Measurements from ENCODE around the gene HMCN2. TPM values are rescaled to one million over a fixed set of nuclear protein-coding genes. Genes with fewer than 3 reads are reported as not detected.

HMCN2 gene
- total RNA-seq, 6 experiments from 2014 or later = 0.31 to 2.0 (median 1.1) TPM

GRCh38 chr9:130242270-130243014 is 23.1 kb upstream of the HMCN2 start:
- Histone ChIP-seq H3K27ac (peak overlapping the region; percentile 66 to 95 (median 88)), H3K36me3 (no peaks in the 10 kb centered on the region), H3K4me1 (peaks cover 0 to 26% (median 5%) of the 10 kb centered on the region in 4 donors), H3K4me3 (peak overlapping the region in 2 of 3 donors; percentile 28 to 43), H3K9me3 (no peaks in the 10 kb centered on the region), H3K27me3 (no peaks in the 10 kb centered on the region)
- TF ChIP-seq CTCF (IDR thresholded peaks at IDR 0.05) (no peak), POLR2A (IDR thresholded peaks at IDR 0.05) (no peak)
- peak; percentile 69 to 84 (median 80) for ATAC-seq
- DNase-seq = peak; percentile 72 to 92 (median 92)
- 49% methylated on average over 6 of the region's 11 CpGs for WGBS (ENCODE audit: insufficient coverage, low coverage, low lambda C conversion rate, missing lambda C conversion rate)
- intact Hi-C loops (cut with DNase I) = no loop called here

DNA sequence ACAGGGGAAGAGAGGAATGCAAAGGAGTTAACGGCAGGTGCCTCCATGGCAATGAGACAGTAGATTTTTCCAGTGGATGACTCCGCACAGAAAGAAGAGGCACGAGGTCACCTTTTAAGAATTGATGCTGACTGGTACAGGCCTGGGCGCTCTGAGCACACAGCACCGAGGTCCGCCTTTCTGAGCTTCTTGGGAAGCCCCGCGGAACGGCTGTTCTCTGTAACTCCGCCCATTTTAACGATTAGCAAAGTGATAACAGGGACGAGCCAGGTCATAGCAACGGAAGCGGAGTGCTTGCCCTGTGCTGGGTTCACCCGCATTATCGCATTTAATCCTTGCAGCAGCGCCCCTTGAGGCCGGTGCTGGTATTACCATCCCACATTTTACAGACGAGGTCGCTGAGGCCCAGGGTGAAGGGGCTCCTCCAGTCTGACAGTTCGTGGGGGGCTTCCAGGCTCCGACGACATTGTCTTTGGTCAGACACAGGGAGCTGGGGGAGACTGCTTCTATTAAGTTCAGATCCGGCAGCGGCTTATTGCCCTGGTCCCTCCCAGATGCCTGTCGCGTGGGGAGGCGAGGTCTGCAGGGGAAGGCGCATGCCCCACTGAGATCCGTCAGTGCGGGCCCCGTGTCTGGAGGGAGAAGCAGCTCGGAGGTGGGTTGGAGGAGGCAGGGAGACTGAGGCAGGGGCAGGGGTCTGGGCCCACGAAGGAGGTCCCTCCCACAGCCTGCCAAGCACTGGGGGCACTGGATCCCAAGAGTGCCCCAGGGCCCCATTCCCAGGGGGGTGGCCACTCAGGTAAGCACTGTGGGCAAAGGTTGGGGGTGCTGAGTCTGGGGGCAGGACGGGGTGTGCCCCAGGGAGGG is 22.3 kb upstream of the HMCN2 start:
- intact Hi-C loops (cut with DNase I) = no loop called here
- WGBS (ENCODE audit: insufficient coverage, low coverage, low lambda C conversion rate, missing lambda C conversion rate) = 12% methylated on average over 20 of the region's 35 CpGs
- Histone ChIP-seq H3K27ac (peak overlapping the region; percentile 66 to 95 (median 88)), H3K4me1 (peaks cover 0 to 26% (median 5%) of the 10 kb centered on the region in 4 donors), H3K36me3 (no peaks in the 10 kb centered on the region), H3K9me3 (no peaks in the 10 kb centered on the region), H3K4me3 (peak overlapping the region in 2 of 3 donors; percentile 28 to 43), H3K27me3 (no peaks in the 10 kb centered on the region)
- TF ChIP-seq CTCF (IDR thresholded peaks at IDR 0.05) (peak; percentile 91 to 96 (median 94)), POLR2A (IDR thresholded peaks at IDR 0.05) (peak; percentile 42)
- peak; percentile 76 to 85 (median 84) for ATAC-seq
- DNase-seq = peak; percentile 73 to 88 (median 86)

GRCh38 chr9:130243882-130244170 is 21.7 kb upstream of the HMCN2 start:
- peak in 1 of 3 donors; percentile 52 for DNase-seq
- H3K4me3 ChIP-seq = no peak overlapping the region
- no peak for ATAC-seq
- 100% methylated on average over 3 of the region's 7 CpGs for WGBS (ENCODE audit: insufficient coverage, low coverage, low lambda C conversion rate, missing lambda C conversion rate)
- H3K27ac ChIP-seq = no peak overlapping the region
- no peaks in the 10 kb centered on the region for H3K36me3 ChIP-seq
- intact Hi-C loops (cut with DNase I) = no loop called here
- no peaks in the 10 kb centered on the region for H3K27me3 ChIP-seq
- H3K9me3 ChIP-seq = no peaks in the 10 kb centered on the region
- peaks cover 0 to 26% (median 5%) of the 10 kb centered on the region in 4 donors for H3K4me1 ChIP-seq
- TF ChIP-seq CTCF (IDR thresholded peaks at IDR 0.05) (no peak), POLR2A (IDR thresholded peaks at IDR 0.05) (no peak)

DNA sequence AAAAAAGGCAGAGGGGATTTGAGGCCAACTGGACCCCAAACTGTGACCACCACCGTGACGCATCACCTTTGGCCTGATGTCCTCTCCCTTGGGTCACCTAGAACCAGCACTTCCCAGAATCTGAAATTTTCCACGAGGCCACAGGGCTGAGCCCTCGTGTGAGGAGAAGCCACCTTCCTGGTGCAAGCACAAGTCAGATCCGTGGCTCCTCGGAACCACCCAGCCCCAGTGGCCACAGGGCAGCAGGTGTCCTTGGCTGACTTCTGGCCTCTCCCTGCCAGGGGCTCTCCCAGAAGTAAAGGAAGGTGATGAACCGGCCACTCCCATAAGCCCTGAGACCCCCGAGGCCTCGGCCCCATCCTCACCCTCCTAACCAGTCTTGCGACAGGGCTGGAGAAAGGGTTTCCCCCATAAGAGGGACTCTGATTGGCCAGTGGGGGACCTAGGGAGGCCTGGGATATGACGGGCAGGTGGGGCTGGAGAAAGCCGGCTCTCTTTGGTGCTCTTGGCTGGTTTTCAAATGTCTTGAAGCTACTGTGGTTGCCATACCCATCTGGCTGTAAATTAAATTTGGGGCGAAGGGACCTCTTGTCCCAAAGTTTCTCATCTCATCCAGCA is 20.9 kb upstream of the HMCN2 start:
- Histone ChIP-seq H3K4me3 (no peak overlapping the region), H3K9me3 (no peaks in the 10 kb centered on the region), H3K36me3 (no peaks in the 10 kb centered on the region), H3K27ac (no peak overlapping the region), H3K27me3 (no peaks in the 10 kb centered on the region), H3K4me1 (peaks cover 0 to 26% (median 5%) of the 10 kb centered on the region in 4 donors)
- TF ChIP-seq CTCF (IDR thresholded peaks at IDR 0.05) (no peak), POLR2A (IDR thresholded peaks at IDR 0.05) (no peak)
- 93% methylated on average over 4 of the region's 13 CpGs for WGBS (ENCODE audit: insufficient coverage, low coverage, low lambda C conversion rate, missing lambda C conversion rate)
- peak in 1 of 3 donors; percentile 47 for DNase-seq
- intact Hi-C loops (cut with DNase I) = no loop called here
- ATAC-seq = no peak

Measured in right lobe of liver (tissue), 6 donors.